ENCODE data around the gene NRP1.

Gene NRP1

DNA sequence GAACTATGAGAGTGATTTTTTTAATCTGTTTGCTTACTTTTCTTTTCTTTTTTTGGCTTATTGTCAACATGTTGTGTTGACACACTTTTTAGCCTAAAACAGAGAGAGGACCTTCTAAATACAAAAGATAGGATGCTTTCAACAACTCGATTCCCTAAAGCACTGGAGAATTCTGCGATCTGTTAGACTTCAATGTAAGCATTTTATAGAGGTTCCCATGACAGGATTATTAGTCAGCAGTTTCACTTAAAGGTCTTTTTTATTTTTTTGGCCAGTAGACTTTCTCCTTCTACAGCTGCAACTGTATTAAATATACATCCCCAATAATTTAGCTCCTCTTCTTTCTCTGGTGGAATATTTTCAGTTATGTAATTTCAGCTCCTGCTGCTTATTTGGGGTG is 12.7 kb upstream of the NRP1 start:
- no peak for DNase-seq

DNA sequence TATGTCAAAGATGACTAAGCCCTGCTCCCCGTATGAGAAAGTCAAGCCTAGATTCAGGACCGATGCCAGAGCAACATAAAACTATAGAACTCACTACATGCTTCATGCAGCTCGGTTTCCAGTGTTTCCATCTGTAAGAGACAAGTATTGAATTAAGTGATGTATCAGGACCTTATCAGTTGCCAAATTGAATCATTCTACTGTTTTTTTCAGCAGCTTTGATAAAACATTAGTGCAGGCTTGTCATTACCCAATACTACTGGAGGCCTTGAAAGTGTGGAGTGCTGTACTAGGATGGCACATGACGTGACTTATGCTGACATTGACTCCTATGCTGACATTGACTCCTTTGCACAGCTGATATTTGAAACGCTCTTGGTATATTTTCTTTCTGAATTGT is 10.8 kb upstream of the NRP1 start:
- no peak for DNase-seq

DNA sequence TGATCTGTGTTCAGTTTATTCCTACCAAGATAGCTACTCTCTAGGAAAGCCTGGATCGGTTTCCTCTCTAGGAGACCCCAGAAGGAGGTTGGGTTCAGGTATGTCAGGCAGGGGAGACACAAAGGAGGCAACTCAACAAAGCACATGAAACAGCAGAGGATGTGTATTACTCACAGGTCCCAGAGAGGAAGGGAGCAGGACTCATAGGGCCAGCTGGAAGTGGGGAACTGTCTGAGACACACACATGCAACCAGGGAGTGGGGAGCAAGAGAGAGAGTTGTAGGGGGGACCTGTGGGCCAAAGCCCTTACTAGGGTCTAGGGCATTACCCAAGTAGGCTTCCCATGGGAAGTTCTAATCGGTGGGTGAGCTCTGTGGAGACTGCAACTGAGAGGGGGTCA is 10.2 kb upstream of the NRP1 start:
- no peak for DNase-seq

DNA sequence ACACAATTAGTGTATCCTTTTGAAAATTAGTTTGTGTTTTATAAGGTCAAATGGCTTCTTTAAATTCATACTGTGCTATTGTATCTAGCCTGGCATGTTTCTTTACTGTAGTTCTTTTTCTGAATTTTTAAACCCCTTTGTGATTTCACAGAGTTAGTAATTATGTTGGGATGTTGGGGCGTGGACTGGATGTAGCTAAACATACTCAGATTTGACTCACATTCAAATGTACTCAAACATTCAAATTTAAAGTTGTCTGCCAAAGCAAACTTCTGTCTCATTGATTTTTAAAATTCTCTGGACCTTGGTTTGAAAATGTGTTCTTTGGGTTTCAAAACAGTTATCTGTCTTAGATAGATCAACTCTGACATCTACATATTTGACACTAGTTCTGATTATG is 7.2 kb upstream of the NRP1 start:
- no peak for DNase-seq

DNA sequence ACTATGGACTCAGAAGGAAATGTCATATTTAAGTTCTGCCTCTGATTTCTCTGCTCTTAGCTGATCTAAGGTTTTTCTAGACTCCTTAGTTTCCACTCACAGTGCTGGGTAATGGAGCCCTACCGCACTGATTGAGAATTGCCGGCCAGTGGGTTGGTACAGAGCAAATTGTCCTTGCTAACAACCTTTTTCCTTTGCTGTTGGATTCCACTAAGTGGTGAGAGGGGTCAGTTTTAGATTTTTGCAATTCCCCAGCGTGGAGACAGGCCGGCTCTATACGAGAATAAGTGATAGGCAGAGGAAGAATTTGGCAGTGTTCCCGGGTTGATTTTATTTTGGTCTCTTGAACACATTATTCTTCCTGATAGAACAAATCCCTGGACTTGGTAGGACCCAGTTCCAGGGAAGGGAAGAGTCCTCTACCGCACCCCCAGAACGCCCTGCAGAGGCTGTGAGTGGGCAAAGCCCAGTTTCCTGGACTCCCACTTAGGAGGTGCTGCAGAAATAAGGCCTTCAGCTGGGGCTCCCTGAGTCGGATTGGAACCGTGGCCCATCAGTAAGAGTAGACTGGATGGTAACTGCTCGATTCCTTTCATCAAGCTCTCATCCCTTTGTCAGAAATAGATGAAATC is 3.0 kb upstream of the NRP1 start:
- DNase-seq: no peak

DNA sequence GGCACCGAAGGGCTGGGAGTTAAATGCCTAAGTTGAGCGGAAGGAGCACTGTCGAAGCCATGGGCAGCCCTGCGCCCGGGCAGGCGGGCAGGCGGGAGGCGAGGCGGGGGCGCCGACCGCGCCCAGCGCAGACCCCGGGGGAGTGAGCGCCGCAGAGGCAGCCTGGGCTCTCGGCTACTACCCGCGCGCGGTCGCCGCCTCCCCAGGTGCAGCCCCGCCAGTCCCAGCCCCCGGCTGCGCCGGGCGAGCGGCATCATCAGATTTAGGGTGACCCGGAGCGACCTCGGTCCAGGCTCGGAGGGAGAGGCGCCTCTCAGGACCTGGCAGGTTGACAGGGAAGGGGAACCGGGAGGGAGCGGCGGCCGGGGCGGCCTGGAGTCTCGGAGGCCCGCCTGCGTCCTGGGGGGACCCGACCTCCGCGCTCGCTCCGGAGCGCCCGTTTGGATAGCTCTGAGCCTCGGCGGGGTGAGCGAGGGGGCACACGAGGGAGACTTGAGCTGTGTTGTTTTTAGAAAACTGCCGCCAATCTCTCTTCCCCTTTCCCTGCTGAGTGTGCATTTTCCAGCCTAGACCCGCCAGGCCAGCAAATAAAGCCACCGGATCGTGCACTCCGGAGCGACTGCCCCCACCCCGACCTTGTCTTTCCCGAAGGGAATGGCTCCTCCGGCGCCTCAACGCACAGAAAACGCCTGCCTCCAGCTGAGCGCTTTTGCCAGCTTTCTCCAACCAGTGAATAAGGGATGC is 2.3 kb upstream of the NRP1 start:
- DNase-seq: peak in 1 of 2 experiments; percentile 15

DNA sequence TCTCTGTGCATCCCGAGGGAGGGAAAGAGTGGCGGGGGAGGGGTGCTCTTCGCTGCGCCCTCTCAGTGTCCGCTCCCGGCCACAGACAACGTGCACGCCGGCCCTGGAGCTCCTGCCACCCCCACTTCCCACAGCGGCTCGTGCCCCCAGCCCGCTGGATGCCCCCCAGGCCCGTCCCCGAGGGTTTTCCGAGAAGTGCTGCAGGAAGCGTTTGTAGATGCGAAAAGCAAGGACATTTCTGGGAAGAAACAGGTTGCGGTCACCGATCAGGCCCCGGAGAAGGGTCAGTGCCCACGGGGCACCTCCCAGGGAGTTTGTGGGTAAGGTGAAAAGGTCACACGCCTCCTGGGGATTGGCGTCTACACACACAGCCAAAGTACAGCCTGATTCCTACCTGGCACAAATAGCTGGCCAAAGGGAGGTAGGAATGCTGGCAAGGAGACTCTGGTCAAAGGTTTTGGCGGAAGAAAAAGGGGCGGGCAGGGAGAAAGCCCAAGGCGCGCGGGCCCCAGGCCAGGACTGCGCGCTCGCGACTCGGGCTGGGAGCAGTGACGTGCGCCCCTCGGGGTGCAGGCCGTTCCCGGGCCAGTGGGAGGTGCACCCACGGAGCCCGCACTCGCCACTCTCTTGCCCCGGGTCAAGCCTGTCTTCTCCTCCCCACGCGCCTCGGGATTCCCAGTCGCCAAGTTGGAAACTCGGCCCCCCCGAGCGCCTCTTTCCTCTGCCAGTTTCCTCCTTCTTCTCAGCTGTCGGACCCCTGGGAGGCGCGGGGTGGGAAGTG is 1.5 kb upstream of the NRP1 start:
- DNase-seq: peak in 1 of 2 experiments; percentile 13

DNA sequence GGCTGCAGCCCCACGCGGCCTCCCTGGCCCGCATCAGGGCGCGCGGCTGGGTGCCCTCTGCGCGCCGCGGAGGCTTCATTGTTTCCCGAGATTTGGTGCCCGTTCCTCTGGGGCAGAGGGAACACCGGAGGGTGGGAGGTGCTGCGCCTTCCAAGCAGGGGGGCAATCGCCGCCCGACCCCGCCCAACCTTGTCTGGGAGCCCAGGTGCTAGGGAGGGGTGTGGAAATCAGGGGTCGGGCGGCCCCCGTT is 1.0 kb upstream of the NRP1 start:
- DNase-seq: no peak

DNA sequence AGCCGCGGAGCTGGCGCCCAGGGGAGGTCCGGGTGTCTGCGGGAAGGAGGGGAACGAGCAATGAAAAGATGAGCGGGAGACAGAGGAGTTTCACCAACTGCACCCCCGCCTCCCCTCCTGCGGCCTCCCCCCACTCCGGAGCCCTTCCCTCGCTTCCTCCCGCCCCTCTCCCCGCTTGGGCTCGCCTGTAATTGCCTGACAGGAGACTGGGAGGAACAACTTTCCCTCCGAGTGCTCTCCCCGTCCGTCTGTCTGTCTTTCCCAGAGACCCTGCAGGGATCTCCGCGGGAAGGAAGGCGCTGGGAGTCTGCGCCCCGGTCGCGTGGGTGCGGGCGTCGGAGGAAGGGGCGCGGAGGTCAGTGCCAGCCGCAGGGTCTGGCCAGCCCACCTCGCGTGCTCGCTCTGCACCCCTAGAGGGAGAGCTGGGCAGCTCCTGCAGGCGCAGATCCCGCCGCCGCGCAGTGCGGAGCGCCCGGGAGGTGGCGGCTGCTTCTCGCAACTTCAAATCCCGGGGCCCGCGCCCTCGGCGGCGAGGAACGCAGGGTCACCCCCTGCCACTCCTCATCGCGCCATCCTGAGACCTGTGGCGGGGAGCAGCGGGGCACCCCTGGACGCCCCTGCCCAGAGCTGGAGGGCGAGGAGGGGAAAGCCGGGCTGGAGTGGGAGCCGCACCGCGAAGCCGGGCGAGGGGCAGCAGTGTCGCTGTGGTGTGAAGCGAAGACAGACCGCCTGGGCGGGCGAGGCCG is 511 bp upstream of the NRP1 start:
- peak in 1 of 2 experiments; percentile 51 for DNase-seq

DNA sequence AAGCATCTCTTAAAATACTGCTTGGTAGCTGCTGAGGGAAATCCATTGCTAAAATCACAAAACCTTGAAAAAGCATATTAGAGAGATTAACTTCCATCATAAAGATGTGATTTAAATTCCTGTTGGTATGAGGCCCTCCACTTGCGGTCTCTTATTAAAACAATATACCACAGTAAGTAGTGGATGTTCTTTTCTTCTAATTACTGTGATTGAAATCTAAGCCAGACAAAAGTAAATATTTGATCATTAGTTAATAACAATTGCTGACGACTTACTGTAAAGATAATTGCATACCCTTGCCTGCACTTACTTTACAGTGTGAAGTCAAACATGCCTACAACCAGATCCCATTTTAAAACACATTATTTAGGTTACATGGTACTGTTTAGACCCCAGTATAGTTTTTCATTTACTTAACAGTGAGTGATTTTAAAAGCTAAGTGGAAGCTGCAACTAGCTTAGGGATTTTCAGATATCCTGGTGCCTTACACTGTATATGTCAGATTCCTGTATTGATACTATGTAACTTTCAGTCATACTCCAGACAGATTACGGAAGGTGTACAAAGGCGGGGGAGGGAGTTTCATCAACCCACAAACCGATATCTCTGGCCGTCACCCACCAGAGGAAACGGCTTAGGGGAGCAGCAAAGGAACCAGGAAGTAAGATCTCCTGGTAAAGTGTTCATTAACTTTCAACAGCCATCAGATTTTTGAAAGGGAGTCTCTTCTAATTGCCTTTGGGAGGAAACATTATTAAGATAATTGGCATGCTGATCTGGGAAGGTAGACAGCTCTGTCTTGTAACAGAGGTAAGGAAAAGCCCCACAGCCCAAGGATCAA is 986 bp downstream of the NRP1 start:
- no peak for DNase-seq

DNA sequence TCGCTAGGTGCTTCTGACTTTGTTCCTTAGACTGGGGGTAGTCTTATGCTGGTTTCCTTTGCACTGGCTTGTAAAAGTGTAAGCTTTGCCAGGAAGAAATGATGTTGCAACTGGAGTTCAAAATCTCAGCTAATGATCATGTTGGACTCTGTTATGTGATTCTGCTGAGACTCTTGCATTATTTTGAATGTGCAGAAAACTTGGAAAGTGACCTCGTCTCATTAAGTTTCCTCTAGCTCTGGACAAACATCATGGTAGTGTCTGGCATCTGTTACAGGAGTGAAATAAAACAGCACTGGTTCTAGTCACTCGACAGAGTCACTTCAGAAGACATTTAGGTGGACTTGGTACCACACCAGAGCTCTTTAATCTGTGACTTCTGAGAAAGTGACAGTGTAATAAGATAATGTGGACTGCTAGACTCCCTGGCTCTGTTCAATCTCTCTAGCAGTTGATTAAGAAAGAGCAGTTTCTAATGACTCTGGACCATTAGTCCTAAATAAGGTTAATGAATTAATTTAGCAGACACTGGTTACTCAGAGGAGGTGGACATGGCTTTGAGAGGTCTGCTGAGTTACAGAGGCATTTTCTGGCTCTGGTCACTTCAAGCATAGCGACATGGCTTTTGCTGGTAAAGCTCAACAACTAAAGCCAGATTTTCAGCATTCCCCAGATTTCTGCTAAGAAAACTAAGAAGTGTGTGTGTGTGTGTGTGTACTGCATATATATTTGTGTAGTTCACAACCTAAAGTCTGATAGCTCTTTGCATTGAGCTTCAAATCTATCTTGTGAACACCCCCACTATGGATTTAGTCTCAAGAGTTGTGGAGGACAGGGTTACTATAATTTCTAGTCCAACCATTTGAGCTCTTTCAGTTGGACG is 2.0 kb downstream of the NRP1 start:
- no peak for DNase-seq

DNA sequence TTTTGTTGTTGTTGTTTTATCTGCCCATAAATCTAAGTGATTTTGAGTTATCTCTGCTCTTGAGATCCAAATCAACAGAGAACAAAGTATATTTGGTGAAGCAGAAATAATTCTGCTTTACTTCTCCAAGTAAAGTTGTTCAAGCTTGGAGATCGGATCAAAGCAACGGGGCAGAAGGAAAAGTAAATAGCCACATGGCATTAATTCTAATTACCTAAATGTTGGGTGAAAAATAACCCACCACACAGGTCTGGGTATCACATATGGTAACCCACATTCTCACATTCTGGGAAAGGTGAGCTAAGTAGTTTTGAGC is 3.1 kb downstream of the NRP1 start:
- DNase-seq: no peak

DNA sequence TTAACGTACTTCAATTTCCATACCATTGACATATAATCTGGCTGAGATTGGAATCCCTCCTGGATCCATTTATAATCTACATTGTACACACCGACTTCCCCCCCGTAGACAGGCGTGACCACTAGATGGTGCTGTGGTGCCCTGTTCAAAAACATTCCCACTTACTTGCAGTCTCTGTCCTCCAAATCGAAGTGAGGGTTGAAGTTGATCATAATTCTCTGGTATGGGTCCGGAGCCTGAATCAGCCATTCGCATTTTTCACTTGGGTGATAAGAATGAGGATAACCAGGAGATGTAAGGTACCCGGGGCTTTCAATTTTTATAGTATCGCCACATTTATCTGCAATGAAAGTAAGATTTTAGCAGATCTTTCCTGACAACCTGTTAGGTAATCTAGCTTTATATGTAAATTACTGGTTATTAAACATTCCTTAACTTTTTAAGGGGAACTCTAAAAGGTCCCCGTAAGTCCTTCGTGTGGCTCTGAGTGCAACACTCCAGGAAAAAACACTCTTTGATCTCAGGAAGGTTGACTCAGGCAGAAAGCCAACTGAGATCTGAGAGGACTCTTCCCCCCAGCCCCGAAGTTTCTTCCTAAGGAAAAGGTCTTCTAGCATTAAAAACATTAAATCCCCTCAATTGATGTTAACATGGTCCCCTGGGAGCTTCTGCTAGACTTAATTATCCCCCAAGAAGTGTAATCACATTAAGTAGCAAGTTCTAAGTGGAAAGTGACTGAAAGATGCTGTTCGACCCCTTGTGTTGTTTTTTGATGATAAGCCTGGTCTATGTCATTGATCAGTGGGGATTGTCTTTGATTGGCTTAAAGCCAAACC is 3.7 kb downstream of the NRP1 start:
- DNase-seq: peak; percentile 49 to 57

DNA sequence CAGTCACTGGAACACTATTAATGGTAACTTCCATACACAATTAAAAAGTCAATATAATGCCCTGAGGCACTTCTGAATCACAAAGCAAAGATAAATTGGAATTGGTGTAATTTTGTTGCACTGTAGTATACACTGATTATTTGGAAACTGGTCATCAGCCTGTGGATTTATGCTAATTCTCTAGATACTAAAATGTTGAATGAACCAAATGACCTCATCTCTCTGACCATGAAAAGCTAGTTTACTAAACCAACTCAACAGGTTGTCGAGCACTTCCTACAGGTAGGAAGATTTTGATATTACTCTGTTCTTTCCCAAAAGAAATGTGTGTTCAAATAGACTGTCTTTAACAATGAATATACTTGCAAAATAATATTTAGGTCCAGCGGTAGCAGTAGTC is 5.3 kb downstream of the NRP1 start:
- DNase-seq: no peak

DNA sequence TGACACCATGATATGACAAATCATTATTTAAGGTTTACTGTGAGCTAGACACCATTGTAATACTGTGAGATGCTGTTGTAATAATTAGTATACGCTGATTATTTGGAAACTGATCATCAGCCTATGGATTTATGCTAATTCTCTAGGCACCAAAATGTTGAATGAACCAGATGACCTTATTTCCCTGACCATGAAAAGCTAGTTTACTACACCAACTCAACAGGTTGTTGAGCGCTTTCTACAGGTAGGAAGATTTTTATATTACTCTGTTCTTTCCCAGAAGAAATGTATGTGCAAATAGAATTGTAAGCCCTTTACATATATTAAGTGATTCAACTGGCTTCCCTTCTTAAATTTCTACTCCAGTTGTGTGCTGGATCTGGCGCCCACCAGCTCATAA is 6.2 kb downstream of the NRP1 start:
- no peak for DNase-seq

DNA sequence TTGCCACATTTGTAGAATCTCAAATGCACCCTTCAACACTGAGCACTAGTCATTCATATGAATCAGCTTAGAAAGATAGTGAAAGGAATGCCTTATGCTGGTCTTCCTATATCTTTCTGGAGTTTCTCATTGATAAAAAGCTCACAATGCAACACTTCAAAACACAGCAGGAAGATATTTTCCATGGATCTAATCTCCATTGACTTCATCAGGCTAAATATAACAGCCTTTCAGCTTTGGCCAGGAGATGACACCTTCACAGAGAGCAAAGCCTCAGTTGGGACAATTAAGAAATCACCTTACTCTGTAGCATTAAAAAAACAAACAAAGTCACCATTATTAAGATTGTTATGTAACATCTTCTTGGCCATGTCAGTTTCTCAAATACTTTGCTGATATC is 6.7 kb downstream of the NRP1 start:
- peak in 1 of 2 experiments; percentile 3 for DNase-seq

DNA sequence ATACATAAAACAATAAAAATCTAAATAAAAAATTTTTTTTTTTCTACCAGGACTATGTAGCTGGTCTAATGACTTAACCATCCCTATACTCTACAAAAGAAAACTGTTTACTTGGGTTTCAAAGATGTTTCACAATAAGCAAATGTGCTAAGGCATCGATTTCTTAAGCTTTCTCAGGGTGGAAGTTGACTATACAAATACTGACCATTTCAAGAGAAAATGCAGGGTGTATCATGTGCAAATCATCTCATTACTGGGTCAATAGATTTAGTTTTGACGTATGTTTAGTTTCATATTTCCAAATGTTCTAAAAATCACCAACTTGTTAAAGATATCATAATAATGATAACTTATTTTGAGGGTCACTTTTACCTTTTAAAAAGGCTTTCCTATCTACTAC is 7.5 kb downstream of the NRP1 start:
- no peak for DNase-seq

DNA sequence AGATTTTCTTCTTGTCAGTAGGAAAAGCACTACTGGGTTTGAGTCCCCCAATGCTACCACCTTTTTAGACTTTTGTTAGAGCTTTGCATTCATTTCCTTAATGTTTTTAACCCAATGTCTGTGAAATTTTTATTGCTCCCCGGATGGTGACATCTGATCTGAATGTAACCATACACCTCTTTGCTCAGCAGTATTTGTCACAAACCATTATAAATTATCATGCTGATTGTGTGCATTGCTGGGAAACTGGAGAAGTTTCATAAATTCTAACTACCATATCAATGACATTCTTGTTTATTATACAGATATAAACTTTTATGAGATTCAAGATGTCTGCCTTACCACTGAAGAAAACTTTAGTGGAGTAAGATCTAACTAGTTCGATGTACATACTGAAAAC is 8.5 kb downstream of the NRP1 start:
- no peak for DNase-seq

DNA sequence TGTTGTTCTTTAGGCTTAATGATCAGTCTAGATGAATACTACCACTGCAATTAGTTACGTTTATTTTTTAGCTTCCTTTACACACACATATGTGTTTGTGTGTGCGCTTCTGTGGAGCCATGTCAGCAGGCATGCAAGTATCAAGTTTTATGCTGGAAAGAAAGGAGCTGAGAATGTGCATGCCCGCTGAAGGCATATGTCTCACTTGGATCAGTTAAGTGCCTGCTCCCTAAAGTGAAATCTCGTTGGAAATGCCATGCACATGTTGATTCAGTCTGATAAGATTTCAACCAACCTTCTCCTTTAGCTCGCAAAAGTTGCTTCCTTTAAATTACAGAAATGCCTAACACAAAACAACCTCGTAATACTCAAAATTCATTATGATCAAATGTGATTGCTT is 10.7 kb downstream of the NRP1 start:
- DNase-seq: no peak

DNA sequence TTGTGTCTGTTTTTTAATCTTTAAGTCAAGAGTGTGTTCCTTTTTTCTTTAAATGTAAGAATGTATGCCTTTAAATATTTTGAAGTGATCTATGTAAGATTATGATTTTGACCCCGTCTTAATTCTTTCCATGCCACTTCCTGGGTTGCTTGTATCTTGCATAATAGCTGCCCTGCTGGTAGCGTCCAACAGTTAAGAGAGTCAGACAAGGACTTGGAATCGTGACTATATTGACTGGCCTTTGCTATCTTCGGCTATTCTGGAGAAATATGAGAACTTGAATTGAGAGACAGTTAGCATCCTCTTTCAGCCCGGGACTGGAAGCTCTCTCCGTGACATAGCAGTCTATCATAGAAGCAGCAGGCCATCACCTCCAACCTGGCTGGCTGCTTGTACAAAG is 13.0 kb downstream of the NRP1 start:
- no peak for DNase-seq

DNA sequence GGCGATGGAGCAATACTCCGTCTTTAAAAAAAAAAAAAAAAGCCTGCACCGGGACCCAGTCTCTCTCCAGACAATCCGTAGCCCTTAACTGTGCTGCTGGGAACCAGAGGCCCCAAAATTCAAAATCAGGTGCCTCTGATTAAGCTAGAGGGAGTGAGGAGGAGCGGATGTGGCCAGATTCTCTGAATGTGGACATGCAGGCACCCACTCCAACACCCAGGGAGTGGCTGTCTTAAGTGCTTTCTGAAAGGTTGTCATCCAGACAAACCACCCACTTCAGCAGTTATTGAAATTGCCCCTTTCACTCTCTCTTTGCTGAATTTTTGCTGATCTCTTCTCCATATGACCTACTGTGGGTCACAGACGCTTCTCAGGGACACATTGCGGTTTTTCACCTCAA is 14.2 kb downstream of the NRP1 start:
- DNase-seq: no peak

Measured in NCI-H524 (cell line).